Choroid plexus epithelial cell (primary cell): Measurements from ENCODE around the gene DHX57.
"Not testable (repeated sequence)": the region's sequence is repeated elsewhere in the genome, so short reads cannot be mapped to it uniquely, and the experiment has no call there.

Experiments
- DNase-seq: peaks from one replicate; pipeline ENCODE4 v3.0.0-alpha.2; 2010; ENCODE audit warnings: low read depth
- H3K4me3 ChIP-seq: 2 replicates; pipeline ENCODE4 v1.5.1; 2011; ENCODE audit warnings: low read depth, mild to moderate bottlenecking, control low read depth, low read length, moderate library complexity
- CTCF ChIP-seq: conservative IDR thresholded peaks from 2 replicates; pipeline ENCODE4 v1.5.1; 2011; ENCODE audit warnings: low read depth, mild to moderate bottlenecking, control low read depth, inconsistent platforms, low read length, moderate library complexity

Gene DHX57

GRCh38 chr2:38806015-38806732 lies 69.6 kb downstream of the DHX57 start:
- no peak for TF ChIP-seq CTCF
- DNase-seq = no peak
- no peak overlapping the region for H3K4me3 ChIP-seq

DNA sequence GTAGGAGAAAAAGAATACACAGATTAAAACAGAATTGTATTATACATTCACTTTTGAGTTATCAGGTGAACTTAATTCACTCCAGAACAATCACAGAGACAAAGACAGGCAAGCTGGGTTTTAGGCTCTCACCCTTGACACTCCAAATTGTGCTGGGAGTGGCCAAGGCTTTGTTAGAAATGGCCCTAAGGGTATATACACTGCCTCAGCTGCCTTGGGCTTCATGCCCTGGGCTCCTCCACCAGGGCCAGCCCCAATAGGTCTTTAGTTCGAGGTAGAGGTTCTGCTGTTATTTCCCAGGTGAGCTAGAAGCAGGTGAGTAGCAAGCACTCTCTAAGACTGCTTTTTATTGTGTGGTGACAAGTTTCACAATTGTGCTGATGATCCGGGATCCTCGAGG lies 77.8 kb downstream of the DHX57 start:
- H3K4me3 ChIP-seq = no peak overlapping the region
- no peak for DNase-seq
- TF ChIP-seq CTCF = no peak

- TF ChIP-seq CTCF = no peak
- H3K4me3 ChIP-seq = no peak overlapping the region
- no peak for DNase-seq
Observed at GRCh38 chr2:38797250-38797676, 78.5 kb downstream of the DHX57 start.

DNA sequence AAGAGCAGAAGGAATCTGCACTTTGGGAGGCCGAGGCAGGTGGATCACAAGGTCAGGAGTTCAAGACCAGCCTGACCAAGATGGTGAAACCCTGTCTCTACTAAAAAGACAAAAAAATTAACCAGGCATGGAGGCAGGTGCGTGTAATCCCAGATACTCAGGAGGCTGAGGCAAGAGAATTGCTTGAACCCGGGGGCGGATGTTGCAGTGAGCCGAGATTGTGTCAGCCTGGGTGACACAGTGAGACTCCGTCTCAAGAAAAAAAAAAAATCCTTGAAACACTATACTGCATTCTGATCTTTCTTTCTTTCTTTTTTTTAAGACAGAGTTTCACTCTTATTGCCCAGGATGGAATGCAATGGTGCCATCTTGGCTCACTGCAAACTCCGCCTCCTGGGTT lies 80.7 kb downstream of the DHX57 start:
- not testable (repeated sequence) for DNase-seq, H3K4me3 ChIP-seq

- DNase-seq = no peak
- no peak for TF ChIP-seq CTCF
Observed at GRCh38 chr2:38794235-38794946, 81.3 kb downstream of the DHX57 start.

DNA sequence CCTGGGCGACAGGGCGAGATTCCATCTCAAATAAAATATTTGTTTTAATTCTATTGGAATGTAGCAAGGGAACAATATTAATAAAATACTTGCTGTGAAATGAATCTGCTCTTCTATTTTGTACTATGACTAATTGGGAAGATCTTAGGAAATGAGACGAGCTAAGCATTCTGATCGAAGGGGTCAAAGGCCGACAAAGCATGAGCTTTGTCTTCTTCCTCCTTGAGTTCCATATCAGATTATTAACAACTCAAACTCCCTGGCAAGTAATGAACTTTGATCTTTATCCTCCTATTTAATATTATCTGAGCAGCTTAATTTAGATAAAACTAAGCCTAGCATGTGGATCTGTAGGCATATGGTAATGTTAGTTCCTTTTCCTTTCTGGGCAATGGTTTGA lies 82.2 kb downstream of the DHX57 start:
- DNase-seq = no peak
- no peak for TF ChIP-seq CTCF
- H3K4me3 ChIP-seq = no peak overlapping the region

More at GRCh38 chr2:38794235-38794946, 81.3 kb downstream of the DHX57 start:
- no peak overlapping the region for H3K4me3 ChIP-seq

- TF ChIP-seq CTCF = no peak
- DNase-seq = no peak
- no peak overlapping the region for H3K4me3 ChIP-seq
Observed at GRCh38 chr2:38792751-38793150, 83.0 kb downstream of the DHX57 start.

GRCh38 chr2:38792321-38792720 lies 83.4 kb downstream of the DHX57 start:
- not testable (repeated sequence) for DNase-seq, H3K4me3 ChIP-seq
